GM19455 (cell line): ENCODE data around the gene RAB3IL1.
A peak's percentile ranks its signal among the peaks of the same experiment; 100 is the strongest.
"Not testable (repeated sequence)": the region's sequence is repeated elsewhere in the genome, so short reads cannot be mapped to it uniquely, and the experiment has no call there.

Source experiments
- ATAC-seq: cut with Tn5 transposase; IDR thresholded peaks from one replicate; pipeline ENCODE4 v1.9.1; 2021; ENCODE audit not compliant: unreplicated experiment

Gene RAB3IL1

GRCh38 chr11:61887839-61888494 lies 29.4 kb downstream of the RAB3IL1 start:
- ATAC-seq = no peak

GRCh38 chr11:61886643-61887042 lies 30.7 kb downstream of the RAB3IL1 start:
- ATAC-seq = no peak

- ATAC-seq = no peak
Observed at GRCh38 chr11:61885784-61886580, 31.4 kb downstream of the RAB3IL1 start.

GRCh38 chr11:61885166-61885778 lies 32.1 kb downstream of the RAB3IL1 start:
- ATAC-seq = no peak

GRCh38 chr11:61883947-61884346 lies 33.4 kb downstream of the RAB3IL1 start:
- ATAC-seq = no peak

- no peak for ATAC-seq
Observed at GRCh38 chr11:61883327-61883726, 34.0 kb downstream of the RAB3IL1 start.

- no peak for ATAC-seq
Observed at GRCh38 chr11:61882879-61883278, 34.5 kb downstream of the RAB3IL1 start.

GRCh38 chr11:61882267-61882666 lies 35.1 kb downstream of the RAB3IL1 start:
- not testable (repeated sequence) for ATAC-seq

GRCh38 chr11:61881397-61881796 lies 36.0 kb downstream of the RAB3IL1 start:
- no peak for ATAC-seq

- no peak for ATAC-seq
Observed at GRCh38 chr11:61880454-61880853, 36.9 kb downstream of the RAB3IL1 start.

- ATAC-seq = no peak
Observed at GRCh38 chr11:61880031-61880430, 37.3 kb downstream of the RAB3IL1 start.

GRCh38 chr11:61879152-61879551 lies 38.2 kb downstream of the RAB3IL1 start:
- ATAC-seq = no peak

GRCh38 chr11:61875698-61876097 lies 41.7 kb downstream of the RAB3IL1 start:
- no peak for ATAC-seq

- no peak for ATAC-seq
Observed at GRCh38 chr11:61874853-61875252, 42.5 kb downstream of the RAB3IL1 start.

GRCh38 chr11:61874377-61874809 lies 43.0 kb downstream of the RAB3IL1 start:
- ATAC-seq = no peak

- ATAC-seq = no peak
Observed at GRCh38 chr11:61873588-61874376, 43.6 kb downstream of the RAB3IL1 start.

GRCh38 chr11:61872935-61873565 lies 44.3 kb downstream of the RAB3IL1 start:
- ATAC-seq = no peak

GRCh38 chr11:61871158-61871597 lies 46.2 kb downstream of the RAB3IL1 start:
- peak; percentile 60 for ATAC-seq

- no peak for ATAC-seq
Observed at GRCh38 chr11:61870541-61871031, 46.8 kb downstream of the RAB3IL1 start.

- no peak for ATAC-seq
Observed at GRCh38 chr11:61869708-61870451, 47.5 kb downstream of the RAB3IL1 start.
